Activated naive CD4-positive, alpha-beta T cell treated with anti-CD3 and anti-CD28 coated beads for 36 hours (primary cell): ENCODE measurements around the gene KIF26B. TPM values are rescaled to one million over a fixed set of nuclear protein-coding genes. Genes with fewer than 3 reads are reported as not detected.

Experiments
- CTCF ChIA-PET: fragments of 350-600 bp; sonication (Branson Sonifier 250); formaldehyde crosslinking; loops from one replicate; lab custom pipeline; 2021; ENCODE audit warnings: antibody characterized with exemption; lab: Charles Lee
- DNase-seq: peaks from one replicate; pipeline ENCODE4 v3.0.0-alpha.2; 2020
- H3K27ac Mint-ChIP-seq: one replicate; pipeline ENCODE4 v1.8.0; 2021; ENCODE audit warnings: mild to moderate bottlenecking, mixed read lengths
- H3K27me3 Mint-ChIP-seq: one replicate; pipeline ENCODE4 v1.8.0; 2021; ENCODE audit warnings: low read depth, mixed read lengths
- H3K36me3 Mint-ChIP-seq: one replicate; pipeline ENCODE4 v1.8.0; 2021; ENCODE audit warnings: low read depth, mixed read lengths
- H3K4me1 Mint-ChIP-seq: one replicate; pipeline ENCODE4 v1.8.0; 2021; ENCODE audit warnings: low read depth, mixed read lengths
- H3K4me3 Mint-ChIP-seq: one replicate; pipeline ENCODE4 v1.8.0; 2021; ENCODE audit warnings: mild to moderate bottlenecking, moderate library complexity, mixed read lengths
- H3K9me3 Mint-ChIP-seq: one replicate; pipeline ENCODE4 v1.8.0; 2021; ENCODE audit warnings: mixed read lengths
- intact Hi-C: fragments of 100-400 bp; cut with micrococcal nuclease; formaldehyde crosslinking; loops from one replicate; pipeline ENCODE4 v1.15.1; 2023
- total RNA-seq, 2 experiments: library from RNA; stranded (reverse); gene quantifications; one replicate each; pipeline ENCODE4 v1.2.3, GENCODE V29; 2021

Gene KIF26B
- total RNA-seq, 2 experiments from 2014 or later: 0.05 TPM; not detected in 1

GRCh38 chr1:245541369-245541768, 386.6 kb downstream of the KIF26B start:
- Mint-ChIP-seq H3K27me3 (peaks cover 4% of the 10 kb centered on the region), H3K4me3 (no peak overlapping the region), H3K36me3 (no peaks in the 10 kb centered on the region), H3K27ac (no peak overlapping the region), H3K4me1 (no peaks in the 10 kb centered on the region), H3K9me3 (peaks cover 1% of the 10 kb centered on the region)
- no peak for DNase-seq
- intact Hi-C loops: no loop called here
- CTCF ChIA-PET: no interaction called here

GRCh38 chr1:245542365-245542764, 387.6 kb downstream of the KIF26B start:
- CTCF ChIA-PET: no interaction called here
- Mint-ChIP-seq H3K27me3 (peaks cover 4% of the 10 kb centered on the region), H3K4me3 (no peak overlapping the region), H3K9me3 (peaks cover 1% of the 10 kb centered on the region), H3K36me3 (no peaks in the 10 kb centered on the region), H3K4me1 (no peaks in the 10 kb centered on the region), H3K27ac (no peak overlapping the region)
- no peak for DNase-seq
- intact Hi-C loops: no loop called here

- no peaks in the 10 kb centered on the region for H3K4me1 Mint-ChIP-seq
- peaks cover 1% of the 10 kb centered on the region for H3K9me3 Mint-ChIP-seq
- H3K27me3 Mint-ChIP-seq: peaks cover 4% of the 10 kb centered on the region
- no peak overlapping the region for H3K27ac Mint-ChIP-seq
- intact Hi-C loops: no loop called here
- no peak for DNase-seq
- H3K36me3 Mint-ChIP-seq: no peaks in the 10 kb centered on the region
- H3K4me3 Mint-ChIP-seq: no peak overlapping the region
- CTCF ChIA-PET: no interaction called here
Measured at GRCh38 chr1:245544236-245544635, 389.5 kb downstream of the KIF26B start.

- no peak overlapping the region for H3K4me3 Mint-ChIP-seq
- H3K4me1 Mint-ChIP-seq: no peaks in the 10 kb centered on the region
- H3K27ac Mint-ChIP-seq: no peak overlapping the region
- H3K27me3 Mint-ChIP-seq: peaks cover 4% of the 10 kb centered on the region
- CTCF ChIA-PET: no interaction called here
- peaks cover 3% of the 10 kb centered on the region for H3K9me3 Mint-ChIP-seq
- intact Hi-C loops: no loop called here
- no peak for DNase-seq
- no peaks in the 10 kb centered on the region for H3K36me3 Mint-ChIP-seq
Measured at GRCh38 chr1:245546875-245547274, 392.1 kb downstream of the KIF26B start.

GRCh38 chr1:245549996-245550719, 395.4 kb downstream of the KIF26B start:
- no peaks in the 10 kb centered on the region for H3K27me3 Mint-ChIP-seq
- no peak for DNase-seq
- no peaks in the 10 kb centered on the region for H3K4me1 Mint-ChIP-seq
- no peaks in the 10 kb centered on the region for H3K36me3 Mint-ChIP-seq
- CTCF ChIA-PET: no interaction called here
- intact Hi-C loops: no loop called here
- no peak overlapping the region for H3K27ac Mint-ChIP-seq
- no peak overlapping the region for H3K4me3 Mint-ChIP-seq
- peaks cover 3% of the 10 kb centered on the region for H3K9me3 Mint-ChIP-seq

GRCh38 chr1:245550720-245551043, 395.9 kb downstream of the KIF26B start:
- CTCF ChIA-PET: no interaction called here
- intact Hi-C loops: no loop called here
- H3K4me3 Mint-ChIP-seq: no peak overlapping the region
- H3K27ac Mint-ChIP-seq: no peak overlapping the region
- H3K9me3 Mint-ChIP-seq: peaks cover 3% of the 10 kb centered on the region
- no peaks in the 10 kb centered on the region for H3K4me1 Mint-ChIP-seq
- H3K27me3 Mint-ChIP-seq: no peaks in the 10 kb centered on the region
- no peaks in the 10 kb centered on the region for H3K36me3 Mint-ChIP-seq
- no peak for DNase-seq

GRCh38 chr1:245551536-245551935, 396.8 kb downstream of the KIF26B start:
- Mint-ChIP-seq H3K4me3 (no peak overlapping the region), H3K9me3 (peaks cover 3% of the 10 kb centered on the region)
- no peak for DNase-seq

GRCh38 chr1:245552331-245552730, 397.5 kb downstream of the KIF26B start:
- H3K27ac Mint-ChIP-seq: no peak overlapping the region
- CTCF ChIA-PET: no interaction called here
- no peaks in the 10 kb centered on the region for H3K27me3 Mint-ChIP-seq
- H3K36me3 Mint-ChIP-seq: no peaks in the 10 kb centered on the region
- intact Hi-C loops: no loop called here
- DNase-seq: no peak
- H3K9me3 Mint-ChIP-seq: peaks cover 3% of the 10 kb centered on the region
- no peaks in the 10 kb centered on the region for H3K4me1 Mint-ChIP-seq
- no peak overlapping the region for H3K4me3 Mint-ChIP-seq

More at GRCh38 chr1:245551536-245551935, 396.8 kb downstream of the KIF26B start:
- Mint-ChIP-seq H3K27me3 (no peaks in the 10 kb centered on the region), H3K4me1 (no peaks in the 10 kb centered on the region), H3K36me3 (no peaks in the 10 kb centered on the region), H3K27ac (no peak overlapping the region)
- intact Hi-C loops: no loop called here
- CTCF ChIA-PET: no interaction called here

- Mint-ChIP-seq H3K36me3 (no peaks in the 10 kb centered on the region), H3K4me1 (no peaks in the 10 kb centered on the region), H3K9me3 (peaks cover 3% of the 10 kb centered on the region), H3K27me3 (peaks cover 5% of the 10 kb centered on the region), H3K4me3 (no peak overlapping the region), H3K27ac (no peak overlapping the region)
- intact Hi-C loops: no loop called here
- no peak for DNase-seq
- CTCF ChIA-PET: no interaction called here
Measured at GRCh38 chr1:245556057-245556456, 401.3 kb downstream of the KIF26B start.

- H3K9me3 Mint-ChIP-seq: no peaks in the 10 kb centered on the region
Measured at GRCh38 chr1:245558069-245558468, 403.3 kb downstream of the KIF26B start.

GRCh38 chr1:245560316-245560859, 405.6 kb downstream of the KIF26B start:
- Mint-ChIP-seq H3K4me1 (no peaks in the 10 kb centered on the region), H3K9me3 (no peaks in the 10 kb centered on the region), H3K36me3 (no peaks in the 10 kb centered on the region), H3K4me3 (no peak overlapping the region), H3K27ac (no peak overlapping the region), H3K27me3 (peaks cover 5% of the 10 kb centered on the region)
- CTCF ChIA-PET: no interaction called here
- DNase-seq: no peak
- intact Hi-C loops: no loop called here

More at GRCh38 chr1:245558069-245558468, 403.3 kb downstream of the KIF26B start:
- no peak for DNase-seq
- peaks cover 5% of the 10 kb centered on the region for H3K27me3 Mint-ChIP-seq
- CTCF ChIA-PET: no interaction called here
- H3K4me1 Mint-ChIP-seq: no peaks in the 10 kb centered on the region
- intact Hi-C loops: no loop called here
- no peak overlapping the region for H3K27ac Mint-ChIP-seq
- no peaks in the 10 kb centered on the region for H3K36me3 Mint-ChIP-seq
- H3K4me3 Mint-ChIP-seq: no peak overlapping the region

GRCh38 chr1:245561665-245562234, 407.0 kb downstream of the KIF26B start:
- CTCF ChIA-PET: no interaction called here
- peaks cover 3% of the 10 kb centered on the region for H3K9me3 Mint-ChIP-seq

GRCh38 chr1:245566134-245566533, 411.3 kb downstream of the KIF26B start:
- no peaks in the 10 kb centered on the region for H3K27me3 Mint-ChIP-seq
- H3K4me1 Mint-ChIP-seq: no peaks in the 10 kb centered on the region
- H3K9me3 Mint-ChIP-seq: peaks cover 3% of the 10 kb centered on the region
- intact Hi-C loops: no loop called here
- no peak for DNase-seq
- CTCF ChIA-PET: no interaction called here
- no peak overlapping the region for H3K4me3 Mint-ChIP-seq
- H3K36me3 Mint-ChIP-seq: no peaks in the 10 kb centered on the region
- H3K27ac Mint-ChIP-seq: no peak overlapping the region

More at GRCh38 chr1:245561665-245562234, 407.0 kb downstream of the KIF26B start:
- H3K36me3 Mint-ChIP-seq: no peaks in the 10 kb centered on the region
- intact Hi-C loops: no loop called here
- H3K27me3 Mint-ChIP-seq: peaks cover 5% of the 10 kb centered on the region
- no peak overlapping the region for H3K27ac Mint-ChIP-seq
- no peak for DNase-seq
- H3K4me1 Mint-ChIP-seq: no peaks in the 10 kb centered on the region
- no peak overlapping the region for H3K4me3 Mint-ChIP-seq
